Prostate gland (tissue), 2 donors: ENCODE results near the gene RTN4RL1.

Experiments used
- POLR2A ChIP-seq: fragments of 450-650 bp; IDR thresholded peaks from one replicate; pipeline ENCODE4 v1.6.1; 2016; ENCODE audit warnings: antibody characterized with exemption, mild to moderate bottlenecking
- POLR2AphosphoS5 ChIP-seq: sonication (generic); formaldehyde crosslinking; IDR thresholded peaks from one replicate; pipeline ENCODE4 v1.6.1; 2017; ENCODE audit warnings: antibody characterized with exemption
- TF ChIP-seq, protein P1 (sequence below), 4 experiments: fragments of 200-600 bp in 2 of 4; fragments of 450-650 bp in 2 of 4; sonication (generic) in 2 of 4; IDR thresholded peaks; 1 replicate in 3 of 4; 2 replicates in 1 of 4; pipeline ENCODE4 v1.5.1; 2016 to 2019; ENCODE audit warnings: antibody characterized with exemption in 4 of 4, mild to moderate bottlenecking in 2 of 4, moderate library complexity in 2 of 4

DNA sequence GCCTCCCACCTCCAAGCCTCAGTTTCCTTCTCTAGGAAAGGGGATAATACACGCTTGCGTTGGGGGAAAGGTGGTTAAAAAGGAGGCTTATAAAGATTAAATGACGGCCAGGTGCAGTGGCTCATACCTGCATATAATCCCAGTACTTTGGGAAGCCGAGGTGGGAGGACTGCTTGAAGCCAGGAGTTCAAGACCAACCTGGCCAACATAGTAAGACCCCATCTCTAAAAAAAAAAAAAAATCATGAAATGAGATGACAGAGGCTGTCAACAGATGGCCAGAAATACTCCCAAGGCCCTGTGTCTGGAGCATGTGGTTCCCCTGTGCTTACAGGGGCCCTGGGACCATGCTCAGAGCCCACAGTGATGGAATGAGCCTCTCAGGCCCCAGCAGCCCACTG, 30.4 kb downstream of the RTN4RL1 start:
- TF ChIP-seq, protein P1, sequence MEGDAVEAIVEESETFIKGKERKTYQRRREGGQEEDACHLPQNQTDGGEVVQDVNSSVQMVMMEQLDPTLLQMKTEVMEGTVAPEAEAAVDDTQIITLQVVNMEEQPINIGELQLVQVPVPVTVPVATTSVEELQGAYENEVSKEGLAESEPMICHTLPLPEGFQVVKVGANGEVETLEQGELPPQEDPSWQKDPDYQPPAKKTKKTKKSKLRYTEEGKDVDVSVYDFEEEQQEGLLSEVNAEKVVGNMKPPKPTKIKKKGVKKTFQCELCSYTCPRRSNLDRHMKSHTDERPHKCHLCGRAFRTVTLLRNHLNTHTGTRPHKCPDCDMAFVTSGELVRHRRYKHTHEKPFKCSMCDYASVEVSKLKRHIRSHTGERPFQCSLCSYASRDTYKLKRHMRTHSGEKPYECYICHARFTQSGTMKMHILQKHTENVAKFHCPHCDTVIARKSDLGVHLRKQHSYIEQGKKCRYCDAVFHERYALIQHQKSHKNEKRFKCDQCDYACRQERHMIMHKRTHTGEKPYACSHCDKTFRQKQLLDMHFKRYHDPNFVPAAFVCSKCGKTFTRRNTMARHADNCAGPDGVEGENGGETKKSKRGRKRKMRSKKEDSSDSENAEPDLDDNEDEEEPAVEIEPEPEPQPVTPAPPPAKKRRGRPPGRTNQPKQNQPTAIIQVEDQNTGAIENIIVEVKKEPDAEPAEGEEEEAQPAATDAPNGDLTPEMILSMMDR (IDR thresholded peaks at IDR 0.05), result no peak
- TF ChIP-seq POLR2A, result no peak
- no peak for TF ChIP-seq POLR2AphosphoS5
